ENCODE results near the gene POU2F3. TPM values are rescaled to one million over a fixed set of nuclear protein-coding genes. Genes with fewer than 3 reads are reported as not detected.

Gene POU2F3
- total and polyA plus RNA-seq, 3 donors from 2014 or later = 0.16 to 0.49 (median 0.31) TPM

DNA sequence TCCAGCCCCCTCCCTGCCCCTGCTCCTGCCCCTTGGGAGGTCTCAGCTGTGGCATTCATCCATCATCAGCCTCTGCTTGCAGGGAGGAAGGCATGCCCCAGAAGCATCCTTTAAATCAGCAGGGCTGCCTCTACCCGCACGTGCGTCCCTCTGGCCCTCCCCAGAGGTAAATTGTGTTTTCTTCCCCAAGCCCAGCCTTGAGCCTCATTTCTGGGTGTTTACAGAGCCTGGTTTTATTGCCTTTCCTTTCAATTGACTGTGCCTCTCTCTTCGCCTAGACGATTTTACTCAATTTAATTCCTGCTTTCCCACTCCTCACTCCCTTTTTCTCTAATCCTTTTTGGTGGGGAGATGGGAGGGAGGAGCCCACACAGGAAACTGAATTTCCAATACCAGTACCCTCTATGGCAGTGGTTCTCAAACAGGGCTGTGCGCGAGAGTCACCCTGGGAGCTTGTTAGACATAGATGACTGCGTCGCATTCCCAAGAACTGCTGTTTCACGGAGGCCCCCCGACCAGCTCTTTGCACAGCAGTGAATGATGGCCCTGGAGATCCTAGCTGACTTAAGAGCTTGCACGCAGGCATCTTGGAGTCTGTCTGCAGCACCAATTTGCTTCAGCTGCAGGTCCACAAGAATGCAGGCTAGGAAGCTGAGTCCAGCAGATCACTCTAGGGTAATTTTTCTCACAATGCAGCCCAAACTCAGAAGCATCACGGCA is 44.2 kb upstream of the POU2F3 start:
- WGBS, 2 donors = 60 to 74% methylated on average over 11 to 13 of the region's 13 CpGs
- no peak overlapping the region for H3K27ac ChIP-seq
- no peaks in the 10 kb centered on the region for H3K27me3 ChIP-seq
- no peak for DNase-seq
- H3K9me3 ChIP-seq = no peaks in the 10 kb centered on the region
- intact Hi-C loops (cut with DNase I; ENCODE audit: low total_unique reads) = no loop called here
- H3K4me3 ChIP-seq = no peak overlapping the region
- peaks cover 8% of the 10 kb centered on the region for H3K4me1 ChIP-seq
- no peak for TF ChIP-seq POLR2A (IDR thresholded peaks at IDR 0.05)
- TF ChIP-seq, protein P1, sequence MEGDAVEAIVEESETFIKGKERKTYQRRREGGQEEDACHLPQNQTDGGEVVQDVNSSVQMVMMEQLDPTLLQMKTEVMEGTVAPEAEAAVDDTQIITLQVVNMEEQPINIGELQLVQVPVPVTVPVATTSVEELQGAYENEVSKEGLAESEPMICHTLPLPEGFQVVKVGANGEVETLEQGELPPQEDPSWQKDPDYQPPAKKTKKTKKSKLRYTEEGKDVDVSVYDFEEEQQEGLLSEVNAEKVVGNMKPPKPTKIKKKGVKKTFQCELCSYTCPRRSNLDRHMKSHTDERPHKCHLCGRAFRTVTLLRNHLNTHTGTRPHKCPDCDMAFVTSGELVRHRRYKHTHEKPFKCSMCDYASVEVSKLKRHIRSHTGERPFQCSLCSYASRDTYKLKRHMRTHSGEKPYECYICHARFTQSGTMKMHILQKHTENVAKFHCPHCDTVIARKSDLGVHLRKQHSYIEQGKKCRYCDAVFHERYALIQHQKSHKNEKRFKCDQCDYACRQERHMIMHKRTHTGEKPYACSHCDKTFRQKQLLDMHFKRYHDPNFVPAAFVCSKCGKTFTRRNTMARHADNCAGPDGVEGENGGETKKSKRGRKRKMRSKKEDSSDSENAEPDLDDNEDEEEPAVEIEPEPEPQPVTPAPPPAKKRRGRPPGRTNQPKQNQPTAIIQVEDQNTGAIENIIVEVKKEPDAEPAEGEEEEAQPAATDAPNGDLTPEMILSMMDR (IDR thresholded peaks at IDR 0.05) = no peak
- H3K36me3 ChIP-seq (ENCODE audit: low read depth, missing control alignments) = no peaks in the 10 kb centered on the region

DNA sequence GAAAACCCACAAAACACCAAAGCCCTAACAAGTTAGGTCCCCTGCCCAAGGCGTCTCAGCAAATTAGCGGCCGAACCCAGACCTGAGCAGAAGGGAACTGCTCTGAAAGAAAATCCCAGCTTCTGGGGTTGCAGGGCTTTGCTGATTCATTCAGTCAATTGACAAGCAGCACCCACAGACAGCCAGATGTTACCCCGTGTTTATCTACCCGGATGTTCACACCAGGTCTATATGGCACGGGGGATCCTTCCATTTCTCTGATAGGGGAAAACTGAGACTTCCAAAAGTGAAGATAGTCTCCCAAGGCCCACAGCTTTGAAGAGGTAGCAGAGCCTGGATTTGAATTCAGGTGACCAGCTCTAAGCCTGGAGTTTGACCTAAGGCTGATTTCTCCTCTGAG is 43.1 kb upstream of the POU2F3 start:
- H3K27ac ChIP-seq = no peak overlapping the region
- no peaks in the 10 kb centered on the region for H3K36me3 ChIP-seq (ENCODE audit: low read depth, missing control alignments)
- no peaks in the 10 kb centered on the region for H3K27me3 ChIP-seq
- 76 to 87% methylated on average over 6 of the region's 6 CpGs for WGBS, 2 donors
- no peak for TF ChIP-seq POLR2A (IDR thresholded peaks at IDR 0.05)
- TF ChIP-seq, protein P1 (IDR thresholded peaks at IDR 0.05) = no peak
- H3K4me1 ChIP-seq = peaks cover 8% of the 10 kb centered on the region
- intact Hi-C loops (cut with DNase I; ENCODE audit: low total_unique reads) = no loop called here
- no peak for DNase-seq
- no peaks in the 10 kb centered on the region for H3K9me3 ChIP-seq
- no peak overlapping the region for H3K4me3 ChIP-seq

DNA sequence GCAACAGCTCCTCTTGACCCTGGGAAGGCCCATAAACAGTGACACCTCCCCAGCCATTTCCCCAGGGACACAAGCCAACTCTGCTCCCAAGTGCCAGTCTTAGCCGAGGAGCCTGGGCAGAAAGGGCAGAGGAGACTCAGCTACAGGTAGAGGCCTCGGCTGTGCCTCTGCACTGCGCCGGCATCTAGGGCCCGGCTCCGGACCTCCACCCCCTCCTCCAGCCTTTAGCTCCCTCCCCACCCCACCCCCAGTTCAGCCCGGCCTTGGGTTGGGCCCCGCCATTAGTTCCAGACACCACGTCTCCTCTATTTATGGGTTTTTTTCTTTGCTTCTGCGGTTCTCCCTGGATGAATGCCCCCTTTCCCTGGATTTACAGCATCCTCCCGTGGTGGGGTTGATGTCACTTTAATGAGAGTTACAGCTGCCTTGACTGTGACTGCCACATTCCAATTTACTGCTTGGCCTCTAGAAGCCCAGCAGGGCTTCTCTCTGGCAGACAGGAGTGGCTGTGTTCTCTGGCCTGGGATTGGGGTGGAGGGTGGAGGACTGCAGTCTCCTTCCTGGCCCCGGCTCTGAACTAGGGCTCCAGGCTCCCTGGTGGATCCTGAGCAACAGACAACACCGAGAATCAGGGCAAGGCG is 42.6 kb upstream of the POU2F3 start:
- Histone ChIP-seq H3K36me3 (ENCODE audit: low read depth, missing control alignments) (no peaks in the 10 kb centered on the region), H3K9me3 (no peaks in the 10 kb centered on the region), H3K27ac (no peak overlapping the region), H3K27me3 (no peaks in the 10 kb centered on the region), H3K4me3 (no peak overlapping the region), H3K4me1 (peaks cover 8% of the 10 kb centered on the region)
- no peak for DNase-seq
- no peak for TF ChIP-seq POLR2A (IDR thresholded peaks at IDR 0.05)
- TF ChIP-seq, protein P1 (IDR thresholded peaks at IDR 0.05) = no peak
- intact Hi-C loops (cut with DNase I; ENCODE audit: low total_unique reads) = no loop called here
- 57 to 69% methylated on average over 11 to 14 of the region's 14 CpGs for WGBS, 2 donors

DNA sequence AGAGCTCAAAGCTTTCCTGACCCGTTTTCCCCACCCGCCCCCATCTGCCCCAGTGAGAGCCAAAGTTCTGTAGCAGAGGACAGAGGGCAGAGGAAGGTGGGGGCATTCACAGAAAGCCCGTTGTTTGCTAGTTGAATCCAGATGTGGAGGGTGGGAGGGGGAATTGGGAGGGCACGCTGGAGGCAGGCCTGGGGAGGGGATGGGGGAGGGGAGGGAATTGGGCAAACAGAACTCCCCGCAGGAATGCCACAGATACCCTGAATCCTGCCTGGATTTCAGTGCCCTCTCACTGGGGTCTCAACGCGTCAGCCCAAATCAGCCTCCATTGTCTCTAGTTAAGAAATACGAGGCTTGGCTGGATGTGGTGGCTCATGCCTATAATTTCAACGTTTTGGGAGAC is 42.0 kb upstream of the POU2F3 start:
- H3K27ac ChIP-seq = no peak overlapping the region
- no peak for DNase-seq
- TF ChIP-seq, protein P1 (IDR thresholded peaks at IDR 0.05) = no peak
- no peak for TF ChIP-seq POLR2A (IDR thresholded peaks at IDR 0.05)
- H3K27me3 ChIP-seq = no peaks in the 10 kb centered on the region
- peaks cover 2% of the 10 kb centered on the region for H3K4me1 ChIP-seq
- no peak overlapping the region for H3K4me3 ChIP-seq
- H3K9me3 ChIP-seq = no peaks in the 10 kb centered on the region
- H3K36me3 ChIP-seq (ENCODE audit: low read depth, missing control alignments) = no peaks in the 10 kb centered on the region
- intact Hi-C loops (cut with DNase I; ENCODE audit: low total_unique reads) = no loop called here
- WGBS, 2 donors = 65 to 80% methylated on average over 9 of the region's 9 CpGs

Measured in testis (tissue), 3 donors.